PC-3 (cell line): ENCODE data around the gene ZFTA. TPM values are rescaled to one million over a fixed set of nuclear protein-coding genes. Genes with fewer than 3 reads are reported as not detected.
"Not testable (repeated sequence)": the region's sequence is repeated elsewhere in the genome, so short reads cannot be mapped to it uniquely, and the experiment has no call there.

Experiments
- ATAC-seq: fragments of 200-7000 bp; cut with Tn5 transposase; 2 replicates; pipeline ENCODE4 v1.9.1; 2020; ENCODE audit warnings: mild to moderate bottlenecking, moderate library complexity
- BruUV-seq: library from RNA; stranded (reverse); fragments of 400-500 nt; replicated peaks from 2 replicates; lab custom pipeline; 2021; lab: Mats Ljungman, UMichigan
- CTCF ChIA-PET: fragments of 300-600 bp; sonication (Branson Sonifier 250); formaldehyde crosslinking; loops from one replicate; lab custom pipeline; 2022; ENCODE audit warnings: antibody characterized with exemption; lab: Charles Lee
- POLR2A ChIA-PET: fragments of 300-600 bp; sonication (Branson Sonifier 250); formaldehyde crosslinking; loops from one replicate; lab custom pipeline; 2022; ENCODE audit warnings: antibody characterized with exemption; ENCODE audit not compliant: unreplicated experiment; lab: Charles Lee
- DNase-seq: peaks from one replicate; pipeline ENCODE4 v3.0.0-alpha.2; 2015
- H2AFZ ChIP-seq: fragments of 300-600 bp; sonication (generic); 2 replicates; pipeline ENCODE4 v1.6.0; 2016; ENCODE audit warnings: antibody characterized with exemption, low read length
- H3F3A ChIP-seq: fragments of 300-600 bp; sonication (generic); one replicate; pipeline ENCODE4 v1.6.0; 2017; ENCODE audit warnings: antibody characterized with exemption, low read length, control low read depth, mild to moderate bottlenecking; ENCODE audit not compliant: unreplicated experiment
- H3K27ac ChIP-seq: fragments of 300-600 bp; sonication (generic); 2 replicates; pipeline ENCODE4 v1.5.1; 2016; ENCODE audit warnings: mild to moderate bottlenecking, low read length
- H3K27me3 ChIP-seq: fragments of 300-600 bp; sonication (generic); 2 replicates; pipeline ENCODE4 v1.6.1; 2016; ENCODE audit warnings: low read length, mixed read lengths
- H3K36me3 ChIP-seq: fragments of 300-600 bp; sonication (generic); 2 replicates; pipeline ENCODE4 v1.6.1; 2016; ENCODE audit warnings: low read depth, mixed run types, low read length, mixed read lengths
- H3K4me1 ChIP-seq: fragments of 300-600 bp; sonication (generic); 2 replicates; pipeline ENCODE4 v1.5.1; 2016; ENCODE audit warnings: low read length; ENCODE audit not compliant: insufficient read depth
- H3K4me2 ChIP-seq: fragments of 300-600 bp; sonication (generic); 2 replicates; pipeline ENCODE4 v1.6.0; 2016; ENCODE audit warnings: low read length
- H3K4me3 ChIP-seq: fragments of 300-600 bp; sonication (generic); 2 replicates; pipeline ENCODE4 v1.5.1; 2016; ENCODE audit warnings: mild to moderate bottlenecking, low read length, mixed read lengths
- H3K79me2 ChIP-seq: fragments of 300-600 bp; sonication (generic); 2 replicates; pipeline ENCODE4 v1.6.1; 2017; ENCODE audit warnings: low read length, mixed read lengths
- H3K9ac ChIP-seq: fragments of 300-600 bp; sonication (generic); 2 replicates; pipeline ENCODE4 v1.6.0; 2016; ENCODE audit warnings: mild to moderate bottlenecking, low read length
- H3K9me2 ChIP-seq: fragments of 300-600 bp; sonication (generic); replicated peaks from 2 replicates; pipeline ENCODE4 v1.6.1; 2016; ENCODE audit warnings: mixed run types, low read length, mixed read lengths
- H3K9me3 ChIP-seq: fragments of 300-600 bp; sonication (generic); 2 replicates; pipeline ENCODE4 v1.6.1; 2016; ENCODE audit warnings: low read length, mixed read lengths
- H4K20me1 ChIP-seq: fragments of 300-600 bp; sonication (generic); 2 replicates; pipeline ENCODE4 v1.6.1; 2016; ENCODE audit warnings: low read length, mixed read lengths
- EZH2 ChIP-seq: fragments of 300-600 bp; sonication (generic); IDR thresholded peaks from one replicate; pipeline ENCODE4 v1.6.1; 2017; ENCODE audit warnings: antibody characterized with exemption, mild to moderate bottlenecking, low read length; ENCODE audit not compliant: unreplicated experiment
- EZH2phosphoT487 ChIP-seq: fragments of 300-600 bp; sonication (generic); IDR thresholded peaks from 2 replicates; pipeline ENCODE4 v1.6.1; 2018; ENCODE audit warnings: mild to moderate bottlenecking, antibody characterized with exemption, low read length, borderline replicate concordance
- intact Hi-C: fragments of 100-400 bp; cut with micrococcal nuclease; formaldehyde crosslinking; loops from 2 replicates; pipeline ENCODE4 v1.9.0; 2023
- total RNA-seq: library from RNA; depleted of rRNA; stranded (reverse); fragments of >200 nt; gene quantifications from 2 replicates; pipeline ENCODE4 v1.2.3, GENCODE V29; 2014
- TF ChIP-seq, protein P1 (sequence below): fragments of 300-600 bp; sonication (generic); conservative IDR thresholded peaks from 2 replicates; pipeline ENCODE4 v1.5.1; 2017; ENCODE audit warnings: antibody characterized with exemption, low read depth, mild to moderate bottlenecking, low read length

ZFTA gene
- total RNA-seq, 1 experiment from 2014 or later, result 15.1 TPM

DNA sequence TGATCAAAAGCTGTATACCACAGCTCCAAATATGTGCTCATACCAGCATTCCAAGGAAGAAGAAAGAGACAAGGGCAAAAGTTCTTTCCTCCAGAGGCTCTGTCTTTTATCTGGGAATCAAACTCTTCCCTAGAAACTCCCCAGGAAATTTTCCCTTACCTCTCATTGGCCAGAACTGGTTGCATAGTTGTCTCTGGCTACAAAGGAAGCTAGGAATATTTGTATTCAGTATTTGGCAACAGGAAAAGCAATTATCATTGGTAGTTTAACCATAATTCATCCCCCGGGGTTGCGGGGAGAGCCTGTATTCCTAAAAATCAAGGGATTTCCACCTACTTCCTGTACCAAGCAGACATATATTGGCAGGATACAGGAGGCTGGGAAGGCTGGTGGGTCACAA is 10.5 kb upstream of the ZFTA start:
- Histone ChIP-seq H3K9ac (no peak overlapping the region), H3K27ac (no peak overlapping the region), H3K4me3 (no peak overlapping the region), H4K20me1 (no peaks in the 10 kb centered on the region), H3K27me3 (no peaks in the 10 kb centered on the region), H3K4me2 (no peak overlapping the region), H3K9me2 (no peaks in the 10 kb centered on the region), H3K4me1 (no peaks in the 10 kb centered on the region), H3K36me3 (no peaks in the 10 kb centered on the region), H3F3A (no peaks in the 10 kb centered on the region), H3K79me2 (no peaks in the 10 kb centered on the region), H2AFZ (no peak overlapping the region), H3K9me3 (no peaks in the 10 kb centered on the region)
- BruUV-seq, result no TSS peak
- ATAC-seq (no peak), DNase-seq (no peak)
- intact Hi-C loops, result no loop called here
- ChIA-PET POLR2A (no interaction called here), CTCF (no interaction called here)
- TF ChIP-seq EZH2, result no peak
- TF ChIP-seq, protein P1, sequence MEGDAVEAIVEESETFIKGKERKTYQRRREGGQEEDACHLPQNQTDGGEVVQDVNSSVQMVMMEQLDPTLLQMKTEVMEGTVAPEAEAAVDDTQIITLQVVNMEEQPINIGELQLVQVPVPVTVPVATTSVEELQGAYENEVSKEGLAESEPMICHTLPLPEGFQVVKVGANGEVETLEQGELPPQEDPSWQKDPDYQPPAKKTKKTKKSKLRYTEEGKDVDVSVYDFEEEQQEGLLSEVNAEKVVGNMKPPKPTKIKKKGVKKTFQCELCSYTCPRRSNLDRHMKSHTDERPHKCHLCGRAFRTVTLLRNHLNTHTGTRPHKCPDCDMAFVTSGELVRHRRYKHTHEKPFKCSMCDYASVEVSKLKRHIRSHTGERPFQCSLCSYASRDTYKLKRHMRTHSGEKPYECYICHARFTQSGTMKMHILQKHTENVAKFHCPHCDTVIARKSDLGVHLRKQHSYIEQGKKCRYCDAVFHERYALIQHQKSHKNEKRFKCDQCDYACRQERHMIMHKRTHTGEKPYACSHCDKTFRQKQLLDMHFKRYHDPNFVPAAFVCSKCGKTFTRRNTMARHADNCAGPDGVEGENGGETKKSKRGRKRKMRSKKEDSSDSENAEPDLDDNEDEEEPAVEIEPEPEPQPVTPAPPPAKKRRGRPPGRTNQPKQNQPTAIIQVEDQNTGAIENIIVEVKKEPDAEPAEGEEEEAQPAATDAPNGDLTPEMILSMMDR, result no peak
- no peak for TF ChIP-seq EZH2phosphoT487

DNA sequence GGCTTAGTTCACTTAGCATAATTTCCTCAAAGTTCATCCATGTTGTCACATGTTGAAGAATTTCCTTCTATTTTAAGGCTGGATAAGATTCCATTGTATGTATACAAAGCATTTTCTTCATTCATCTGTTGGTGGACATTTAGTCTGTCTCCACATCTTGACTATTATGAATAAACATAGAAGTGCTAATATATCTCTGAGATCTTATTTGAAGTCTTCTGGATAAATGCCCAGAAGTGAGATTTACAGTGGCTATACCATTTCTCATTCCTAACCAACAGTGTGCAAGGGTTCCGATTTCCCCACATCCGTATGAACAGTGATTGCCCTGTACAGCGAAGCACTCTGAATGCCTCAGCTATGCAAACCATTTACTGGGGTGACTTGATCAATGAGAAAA is 6.6 kb upstream of the ZFTA start:
- TF ChIP-seq, protein P1, result no peak
- TF ChIP-seq EZH2, result no peak
- no peak for TF ChIP-seq EZH2phosphoT487
- Histone ChIP-seq H2AFZ (no peak overlapping the region), H3K4me3 (no peak overlapping the region), H3K79me2 (no peaks in the 10 kb centered on the region), H3K27me3 (no peaks in the 10 kb centered on the region), H3K27ac (no peak overlapping the region), H3K4me1 (no peaks in the 10 kb centered on the region), H3F3A (peaks cover 3% of the 10 kb centered on the region), H3K9me3 (no peaks in the 10 kb centered on the region), H4K20me1 (no peaks in the 10 kb centered on the region), H3K9me2 (no peaks in the 10 kb centered on the region), H3K36me3 (no peaks in the 10 kb centered on the region), H3K9ac (no peak overlapping the region), H3K4me2 (no peak overlapping the region)
- intact Hi-C loops, result no loop called here
- DNase-seq, result no peak
- ATAC-seq, result no peak
- ChIA-PET POLR2A (no interaction called here), CTCF (no interaction called here)
- no TSS peak for BruUV-seq

DNA sequence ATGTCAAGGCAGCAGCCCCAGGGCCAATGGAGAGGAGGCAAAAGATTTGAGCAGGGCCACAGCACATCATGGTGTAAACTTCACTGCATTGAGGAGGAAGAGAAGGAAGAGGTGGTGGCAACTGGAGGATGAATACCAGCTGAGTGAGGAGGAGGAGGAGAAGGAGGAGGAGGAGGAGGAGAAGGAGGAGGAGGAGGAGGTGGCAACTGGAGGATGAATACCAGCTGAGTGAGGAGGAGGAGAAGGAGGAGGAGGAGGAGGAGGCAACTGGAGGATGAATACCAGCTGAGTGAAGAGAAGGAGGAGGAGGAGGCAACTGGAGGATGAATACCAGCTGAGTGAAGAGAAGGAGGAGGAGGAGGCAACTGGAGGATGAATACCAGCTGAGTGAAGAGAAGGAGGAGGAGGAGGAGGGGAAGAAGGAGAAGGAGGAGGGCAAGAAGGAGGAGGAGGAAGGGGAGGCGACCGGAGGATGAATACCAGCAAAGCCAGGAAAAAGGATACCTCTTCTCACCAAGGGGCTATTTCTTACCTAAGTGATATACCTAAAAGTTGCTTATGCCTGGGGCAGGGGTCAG is 3.3 kb upstream of the ZFTA start:
- peaks cover 12% of the 10 kb centered on the region for H3K79me2 ChIP-seq
- CTCF ChIA-PET, result not testable (repeated sequence)

More for the DNA sequence above, 3.3 kb upstream of the ZFTA start:
- DNase-seq, H3K27me3 ChIP-seq, H4K20me1 ChIP-seq, H3K4me3 ChIP-seq, H3K27ac ChIP-seq, ATAC-seq, intact Hi-C loops, POLR2A ChIA-PET, H2AFZ ChIP-seq, H3K36me3 ChIP-seq, H3K4me1 ChIP-seq, H3F3A ChIP-seq, H3K9me2 ChIP-seq, H3K4me2 ChIP-seq, H3K9me3 ChIP-seq, H3K9ac ChIP-seq, BruUV-seq: not testable (repeated sequence)
